Fibroblast of gingiva (primary cell): ENCODE measurements around the gene PKD2L2.
"Not testable (repeated sequence)": the region's sequence is repeated elsewhere in the genome, so short reads cannot be mapped to it uniquely, and the experiment has no call there.

Experiments used
- DNase-seq: peaks from one replicate; pipeline ENCODE4 v3.0.0-alpha.2; 2011; ENCODE audit warnings: low read depth

Gene PKD2L2

DNA sequence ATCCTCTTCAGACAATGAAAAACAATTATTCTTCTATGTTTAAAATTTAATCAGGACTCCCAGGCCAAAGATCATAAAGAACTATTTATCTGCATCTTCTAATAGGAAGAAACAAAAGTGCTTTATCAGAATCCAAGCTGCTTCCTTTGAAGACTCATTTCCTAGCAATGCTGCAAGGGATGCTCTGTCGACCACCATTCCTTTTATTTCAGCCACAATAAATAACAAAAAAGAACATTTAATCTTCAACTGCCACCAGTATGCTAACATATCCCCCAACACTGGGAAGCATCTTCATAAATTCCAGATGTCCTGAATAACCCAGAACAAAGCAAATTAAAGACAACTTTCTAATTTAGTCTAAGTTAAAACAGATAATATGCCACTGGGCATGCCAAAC lies 68.7 kb downstream of the PKD2L2 start:
- no peak for DNase-seq

DNA sequence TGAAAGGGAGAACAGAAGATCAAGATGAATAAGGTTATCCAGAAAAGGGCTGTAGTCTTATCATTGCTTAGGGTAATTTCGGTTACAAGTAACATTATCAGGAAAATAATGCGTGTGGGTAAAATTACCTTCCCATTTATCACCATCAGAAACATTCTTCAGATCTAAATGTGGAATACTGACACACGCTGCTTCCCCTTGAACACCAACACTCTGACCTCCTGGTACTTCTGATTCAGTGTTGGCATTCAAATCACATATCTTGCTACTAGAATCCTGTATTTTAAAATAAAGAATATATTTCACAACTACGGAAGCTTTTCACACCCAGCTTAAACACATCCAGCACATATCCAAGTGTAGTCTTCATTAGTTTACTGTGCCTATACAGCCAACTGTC lies 70.2 kb downstream of the PKD2L2 start:
- DNase-seq = no peak

DNA sequence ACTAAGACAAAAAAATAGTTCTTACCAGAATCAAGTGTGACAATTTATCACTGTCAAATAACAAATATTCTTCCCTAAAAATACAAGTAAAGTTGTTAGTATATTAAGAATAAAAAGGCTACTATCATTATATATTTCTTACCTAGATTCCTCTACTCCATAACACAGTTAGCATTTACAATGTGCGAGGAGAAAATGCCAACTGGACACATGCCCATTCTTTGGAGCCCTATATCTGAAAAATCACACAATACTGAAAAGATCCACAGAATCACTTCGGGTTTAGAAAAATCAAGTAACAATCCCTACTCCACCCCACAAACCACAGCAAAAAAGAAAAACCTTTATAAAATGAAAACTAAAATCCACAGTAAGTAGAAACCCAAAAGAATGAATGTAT lies 70.9 kb downstream of the PKD2L2 start:
- DNase-seq = no peak

DNA sequence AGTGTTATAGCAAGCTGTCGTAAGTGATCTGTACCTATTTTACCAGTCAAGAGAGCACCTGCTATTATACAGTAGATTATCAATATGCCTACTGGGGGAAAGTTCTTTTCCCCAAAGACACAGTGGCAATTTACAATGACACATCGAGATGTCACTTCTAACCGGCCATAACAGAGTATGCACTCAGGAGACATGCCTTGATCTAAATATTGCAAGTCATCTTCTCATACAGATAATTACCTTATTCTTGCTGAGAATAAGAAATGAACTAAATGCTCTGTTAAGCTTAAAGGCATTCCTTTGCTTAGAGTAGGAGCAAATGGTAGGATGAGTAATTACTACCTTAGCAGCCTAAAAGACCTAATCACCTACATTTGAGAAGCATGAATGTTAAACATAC lies 71.6 kb downstream of the PKD2L2 start:
- no peak for DNase-seq

DNA sequence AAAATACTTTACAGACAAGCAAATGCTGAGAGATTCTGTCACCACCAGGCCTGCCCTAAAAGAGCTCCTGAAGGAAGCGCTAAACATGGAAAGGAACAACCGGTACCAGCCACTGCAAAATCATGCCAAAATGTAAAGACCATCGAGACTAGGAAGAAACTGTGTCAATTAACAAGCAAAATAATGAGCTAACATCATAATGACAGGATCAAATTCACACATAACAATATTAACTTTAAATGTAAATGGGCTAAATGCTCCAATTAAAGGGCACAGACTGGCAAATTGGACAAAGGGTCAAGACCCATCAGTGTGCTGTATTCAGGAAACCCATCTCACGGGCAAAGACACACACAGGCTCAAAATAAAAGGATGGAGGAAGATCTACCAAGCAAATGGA lies 81.1 kb downstream of the PKD2L2 start:
- DNase-seq = not testable (repeated sequence)

DNA sequence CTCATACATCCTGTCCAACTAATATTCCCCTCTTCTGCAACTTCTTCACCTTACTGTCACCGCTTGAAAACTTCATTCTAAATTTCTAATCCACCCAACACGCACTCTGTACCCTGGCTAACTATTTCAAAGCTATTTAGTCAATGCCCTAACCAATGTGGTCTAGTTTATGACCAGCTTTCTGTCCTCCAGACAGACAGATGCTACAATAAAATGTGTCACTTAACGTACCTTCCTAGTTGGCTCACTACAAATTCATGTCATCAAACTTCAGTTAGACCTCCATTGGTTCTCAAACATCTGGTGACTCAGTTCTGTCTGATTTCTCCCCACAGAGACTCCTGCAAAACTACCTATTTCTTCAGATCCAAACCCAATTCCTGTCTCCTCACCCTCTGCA lies 86.0 kb downstream of the PKD2L2 start:
- DNase-seq = no peak

DNA sequence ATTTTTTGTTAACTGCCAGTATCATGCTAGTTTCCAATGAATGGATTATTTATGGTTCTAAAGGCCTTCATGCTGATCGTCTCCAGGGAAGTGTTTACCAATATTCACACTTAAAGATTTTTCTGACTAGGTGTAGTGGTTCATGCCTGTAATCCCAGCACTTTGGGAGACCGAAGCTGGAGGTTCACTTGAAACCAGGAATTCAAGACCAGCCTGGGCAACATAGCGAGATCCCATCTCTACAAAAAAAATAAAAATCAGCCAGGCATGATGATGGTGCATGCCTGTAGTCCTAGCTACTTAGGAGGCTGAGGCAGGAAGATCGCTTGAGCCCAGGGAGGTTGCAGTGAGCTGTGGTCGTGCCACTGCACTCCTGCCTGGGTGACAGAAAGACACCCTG lies 100.2 kb downstream of the PKD2L2 start:
- DNase-seq = no peak
